ENCODE measurements around the gene IFRD2. TPM values are rescaled to one million over a fixed set of nuclear protein-coding genes. Genes with fewer than 3 reads are reported as not detected.

IFRD2 gene
- total and polyA plus RNA-seq, 2 of the 13 experiments (the other 11 are each of a cell fraction or from before 2014, with no cell fraction given), result 32.8 to 96.1 TPM

GRCh38 chr3:50271314-50271936 lies 20.8 kb downstream of the IFRD2 start (continued):
- TF ChIP-seq MZF1 (CRISPR knock-in tag; IDR thresholded peaks at IDR 0.05; ENCODE audit: borderline replicate concordance) (no peak), CBFB (CRISPR knock-in tag; IDR thresholded peaks at IDR 0.05) (no peak), ZNF274 (CRISPR knock-in tag; IDR thresholded peaks at IDR 0.05) (peak; percentile 39; the same call in 1 of the 2 replicates), POLR2A (IDR thresholded peaks at IDR 0.05; ENCODE audit: insufficient read depth in 1 of 2, low read depth in 2 of 2, low read length in 2 of 2) (peak in 1 of 2 experiments; percentile 86; a peak in 2 of 4 replicates), ZNF879 (CRISPR knock-in tag; IDR thresholded peaks at IDR 0.05) (0 out of 2 replicates have a peak, but pooled peaks have one; percentile 23), HDAC1 (CRISPR knock-in tag; IDR thresholded peaks at IDR 0.05) (0 out of 2 replicates have a peak, but pooled peaks have one; percentile 3), HNRNPLL (IDR thresholded peaks at IDR 0.05; ENCODE audit: low read depth, low read length, poor library complexity, severe bottlenecking) (no peak), SRY (CRISPR knock-in tag; IDR thresholded peaks at IDR 0.05) (no peak), POLR2AphosphoS5 (IDR thresholded peaks at IDR 0.05; ENCODE audit: low read depth, low read length) (peak; percentile 58), ZBTB1 (CRISPR knock-in tag; IDR thresholded peaks at IDR 0.05; ENCODE audit: borderline replicate concordance) (no peak), ZBTB3 (CRISPR knock-in tag; IDR thresholded peaks at IDR 0.05; ENCODE audit: borderline replicate concordance, low read depth) (no peak), GATAD2A (CRISPR knock-in tag; IDR thresholded peaks at IDR 0.05) (peak; percentile 73), SMARCE1 (IDR thresholded peaks at IDR 0.05; ENCODE audit: borderline replicate concordance) (no peak), ZNF724P (CRISPR knock-in tag; IDR thresholded peaks at IDR 0.05; ENCODE audit: borderline replicate concordance) (0 out of 2 replicates have a peak, but pooled peaks have one; percentile 62), ZNF292 (CRISPR knock-in tag; IDR thresholded peaks at IDR 0.05; ENCODE audit: borderline replicate concordance, low read depth) (no peak), SP5 (CRISPR knock-in tag; IDR thresholded peaks at IDR 0.05; ENCODE audit: borderline replicate concordance, low read depth) (0 out of 2 replicates have a peak, but pooled peaks have one; percentile 45), ZNF20 (CRISPR knock-in tag; IDR thresholded peaks at IDR 0.05) (no peak), KAT7 (CRISPR knock-in tag; IDR thresholded peaks at IDR 0.05; ENCODE audit: borderline replicate concordance) (no peak; the same call in 1 of the 2 replicates), ZNF614 (CRISPR knock-in tag; IDR thresholded peaks at IDR 0.05; ENCODE audit: borderline replicate concordance) (peak; percentile 91; the same call in 1 of the 2 replicates), SOX5 (CRISPR knock-in tag; IDR thresholded peaks at IDR 0.05; ENCODE audit: borderline replicate concordance) (0 out of 2 replicates have a peak, but pooled peaks have one; percentile 25), ZNF607 (CRISPR knock-in tag; IDR thresholded peaks at IDR 0.05; ENCODE audit: borderline replicate concordance) (no peak), ZNF570 (CRISPR knock-in tag; IDR thresholded peaks at IDR 0.05; ENCODE audit: borderline replicate concordance) (no peak), CBX5 (CRISPR knock-in tag; IDR thresholded peaks at IDR 0.05; ENCODE audit: borderline replicate concordance) (peak; percentile 20; the same call in 1 of the 2 replicates)
- TF ChIP-seq, protein P1, sequence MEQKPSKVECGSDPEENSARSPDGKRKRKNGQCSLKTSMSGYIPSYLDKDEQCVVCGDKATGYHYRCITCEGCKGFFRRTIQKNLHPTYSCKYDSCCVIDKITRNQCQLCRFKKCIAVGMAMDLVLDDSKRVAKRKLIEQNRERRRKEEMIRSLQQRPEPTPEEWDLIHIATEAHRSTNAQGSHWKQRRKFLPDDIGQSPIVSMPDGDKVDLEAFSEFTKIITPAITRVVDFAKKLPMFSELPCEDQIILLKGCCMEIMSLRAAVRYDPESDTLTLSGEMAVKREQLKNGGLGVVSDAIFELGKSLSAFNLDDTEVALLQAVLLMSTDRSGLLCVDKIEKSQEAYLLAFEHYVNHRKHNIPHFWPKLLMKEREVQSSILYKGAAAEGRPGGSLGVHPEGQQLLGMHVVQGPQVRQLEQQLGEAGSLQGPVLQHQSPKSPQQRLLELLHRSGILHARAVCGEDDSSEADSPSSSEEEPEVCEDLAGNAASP (CRISPR knock-in tag; IDR thresholded peaks at IDR 0.05; ENCODE audit: borderline replicate concordance), result peak; percentile 90
- TF ChIP-seq, protein P2, sequence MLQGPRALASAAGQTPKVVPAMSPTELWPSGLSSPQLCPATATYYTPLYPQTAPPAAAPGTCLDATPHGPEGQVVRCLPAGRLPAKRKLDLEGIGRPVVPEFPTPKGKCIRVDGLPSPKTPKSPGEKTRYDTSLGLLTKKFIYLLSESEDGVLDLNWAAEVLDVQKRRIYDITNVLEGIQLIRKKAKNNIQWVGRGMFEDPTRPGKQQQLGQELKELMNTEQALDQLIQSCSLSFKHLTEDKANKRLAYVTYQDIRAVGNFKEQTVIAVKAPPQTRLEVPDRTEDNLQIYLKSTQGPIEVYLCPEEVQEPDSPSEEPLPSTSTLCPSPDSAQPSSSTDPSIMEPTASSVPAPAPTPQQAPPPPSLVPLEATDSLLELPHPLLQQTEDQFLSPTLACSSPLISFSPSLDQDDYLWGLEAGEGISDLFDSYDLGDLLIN (CRISPR knock-in tag; IDR thresholded peaks at IDR 0.05; ENCODE audit: borderline replicate concordance), result no peak
- TF ChIP-seq, protein P3, sequence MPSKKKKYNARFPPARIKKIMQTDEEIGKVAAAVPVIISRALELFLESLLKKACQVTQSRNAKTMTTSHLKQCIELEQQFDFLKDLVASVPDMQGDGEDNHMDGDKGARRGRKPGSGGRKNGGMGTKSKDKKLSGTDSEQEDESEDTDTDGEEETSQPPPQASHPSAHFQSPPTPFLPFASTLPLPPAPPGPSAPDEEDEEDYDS (CRISPR knock-in tag; IDR thresholded peaks at IDR 0.05), result peak; percentile 56
- TF ChIP-seq, protein P4, sequence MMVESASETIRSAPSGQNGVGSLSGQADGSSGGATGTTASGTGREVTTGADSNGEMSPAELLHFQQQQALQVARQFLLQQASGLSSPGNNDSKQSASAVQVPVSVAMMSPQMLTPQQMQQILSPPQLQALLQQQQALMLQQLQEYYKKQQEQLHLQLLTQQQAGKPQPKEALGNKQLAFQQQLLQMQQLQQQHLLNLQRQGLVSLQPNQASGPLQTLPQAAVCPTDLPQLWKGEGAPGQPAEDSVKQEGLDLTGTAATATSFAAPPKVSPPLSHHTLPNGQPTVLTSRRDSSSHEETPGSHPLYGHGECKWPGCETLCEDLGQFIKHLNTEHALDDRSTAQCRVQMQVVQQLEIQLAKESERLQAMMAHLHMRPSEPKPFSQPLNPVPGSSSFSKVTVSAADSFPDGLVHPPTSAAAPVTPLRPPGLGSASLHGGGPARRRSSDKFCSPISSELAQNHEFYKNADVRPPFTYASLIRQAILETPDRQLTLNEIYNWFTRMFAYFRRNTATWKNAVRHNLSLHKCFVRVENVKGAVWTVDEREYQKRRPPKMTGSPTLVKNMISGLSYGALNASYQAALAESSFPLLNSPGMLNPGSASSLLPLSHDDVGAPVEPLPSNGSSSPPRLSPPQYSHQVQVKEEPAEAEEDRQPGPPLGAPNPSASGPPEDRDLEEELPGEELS (CRISPR knock-in tag; IDR thresholded peaks at IDR 0.05), result peak; percentile 54

All from HepG2 (cell line).